Measurements from ENCODE around the gene TRIM27. TPM values are rescaled to one million over a fixed set of nuclear protein-coding genes. Genes with fewer than 3 reads are reported as not detected.
"Not testable (repeated sequence)": the region's sequence is repeated elsewhere in the genome, so short reads cannot be mapped to it uniquely, and the experiment has no call there.

The TRIM27 gene
- total RNA-seq, 1 donor from 2014 or later, result 65.2 TPM

DNA sequence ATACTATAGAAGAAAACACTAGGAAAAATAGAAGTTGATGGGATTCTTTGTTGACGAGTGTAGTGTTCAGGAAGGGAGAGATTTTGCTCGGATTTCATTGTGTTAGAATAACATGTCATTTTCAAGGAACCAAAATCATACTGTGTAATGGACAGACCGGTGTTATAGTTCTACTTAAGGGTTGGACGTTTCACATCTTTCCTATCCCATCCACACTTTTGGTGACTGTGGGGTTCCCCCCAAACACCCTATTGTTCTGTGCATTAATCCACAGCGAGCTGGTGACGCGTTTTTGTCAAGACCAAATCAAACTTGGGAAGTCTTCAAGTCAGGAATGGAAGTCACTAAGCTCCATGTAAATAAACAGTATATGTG, 43.3 kb downstream of the TRIM27 start:
- Mint-ChIP-seq H3K36me3 (ENCODE audit: unreplicated experiment) (no peaks in the 10 kb centered on the region), H3K27me3 (ENCODE audit: unreplicated experiment) (peaks cover 12% of the 10 kb centered on the region), H3K9me3 (ENCODE audit: unreplicated experiment) (peaks cover 13% of the 10 kb centered on the region), H3K4me1 (ENCODE audit: low read depth, unreplicated experiment) (no peaks in the 10 kb centered on the region), H3K4me3 (ENCODE audit: unreplicated experiment) (peak overlapping the region; percentile 96), H3K27ac (ENCODE audit: unreplicated experiment) (peak overlapping the region; percentile 60)
- TF ChIP-seq, protein P1, sequence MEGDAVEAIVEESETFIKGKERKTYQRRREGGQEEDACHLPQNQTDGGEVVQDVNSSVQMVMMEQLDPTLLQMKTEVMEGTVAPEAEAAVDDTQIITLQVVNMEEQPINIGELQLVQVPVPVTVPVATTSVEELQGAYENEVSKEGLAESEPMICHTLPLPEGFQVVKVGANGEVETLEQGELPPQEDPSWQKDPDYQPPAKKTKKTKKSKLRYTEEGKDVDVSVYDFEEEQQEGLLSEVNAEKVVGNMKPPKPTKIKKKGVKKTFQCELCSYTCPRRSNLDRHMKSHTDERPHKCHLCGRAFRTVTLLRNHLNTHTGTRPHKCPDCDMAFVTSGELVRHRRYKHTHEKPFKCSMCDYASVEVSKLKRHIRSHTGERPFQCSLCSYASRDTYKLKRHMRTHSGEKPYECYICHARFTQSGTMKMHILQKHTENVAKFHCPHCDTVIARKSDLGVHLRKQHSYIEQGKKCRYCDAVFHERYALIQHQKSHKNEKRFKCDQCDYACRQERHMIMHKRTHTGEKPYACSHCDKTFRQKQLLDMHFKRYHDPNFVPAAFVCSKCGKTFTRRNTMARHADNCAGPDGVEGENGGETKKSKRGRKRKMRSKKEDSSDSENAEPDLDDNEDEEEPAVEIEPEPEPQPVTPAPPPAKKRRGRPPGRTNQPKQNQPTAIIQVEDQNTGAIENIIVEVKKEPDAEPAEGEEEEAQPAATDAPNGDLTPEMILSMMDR (IDR thresholded peaks at IDR 0.05; ENCODE audit: partially characterized antibody, unreplicated experiment), result no peak
- DNase-seq, result no peak

DNA sequence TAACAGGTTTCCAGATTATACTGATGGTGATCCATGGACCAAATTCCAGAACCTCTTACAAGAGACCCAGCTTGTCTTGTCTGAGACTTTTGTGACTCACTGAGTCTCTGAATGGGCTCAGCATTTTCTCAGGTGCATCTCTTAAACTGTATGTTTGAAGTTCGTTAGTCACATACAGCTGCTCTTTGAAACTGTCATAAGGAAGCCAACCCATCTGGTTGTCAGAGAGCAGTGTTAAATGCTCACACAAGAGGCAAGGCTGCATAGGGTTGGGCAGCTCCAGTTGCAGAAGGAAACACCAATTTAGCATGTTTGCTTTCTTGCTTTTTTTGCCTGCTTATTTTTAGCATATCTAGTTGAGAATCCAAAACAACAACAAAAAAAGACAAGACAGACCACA, 47.1 kb downstream of the TRIM27 start:
- peaks cover 15% of the 10 kb centered on the region for H3K27me3 Mint-ChIP-seq (ENCODE audit: unreplicated experiment)
- H3K36me3 Mint-ChIP-seq (ENCODE audit: unreplicated experiment), result no peaks in the 10 kb centered on the region
- TF ChIP-seq, protein P1 (IDR thresholded peaks at IDR 0.05; ENCODE audit: partially characterized antibody, unreplicated experiment), result no peak
- no peak overlapping the region for H3K4me3 Mint-ChIP-seq (ENCODE audit: unreplicated experiment)
- no peak overlapping the region for H3K27ac Mint-ChIP-seq (ENCODE audit: unreplicated experiment)
- H3K9me3 Mint-ChIP-seq (ENCODE audit: unreplicated experiment), result peaks cover 11% of the 10 kb centered on the region
- no peaks in the 10 kb centered on the region for H3K4me1 Mint-ChIP-seq (ENCODE audit: low read depth, unreplicated experiment)
- no peak for DNase-seq

DNA sequence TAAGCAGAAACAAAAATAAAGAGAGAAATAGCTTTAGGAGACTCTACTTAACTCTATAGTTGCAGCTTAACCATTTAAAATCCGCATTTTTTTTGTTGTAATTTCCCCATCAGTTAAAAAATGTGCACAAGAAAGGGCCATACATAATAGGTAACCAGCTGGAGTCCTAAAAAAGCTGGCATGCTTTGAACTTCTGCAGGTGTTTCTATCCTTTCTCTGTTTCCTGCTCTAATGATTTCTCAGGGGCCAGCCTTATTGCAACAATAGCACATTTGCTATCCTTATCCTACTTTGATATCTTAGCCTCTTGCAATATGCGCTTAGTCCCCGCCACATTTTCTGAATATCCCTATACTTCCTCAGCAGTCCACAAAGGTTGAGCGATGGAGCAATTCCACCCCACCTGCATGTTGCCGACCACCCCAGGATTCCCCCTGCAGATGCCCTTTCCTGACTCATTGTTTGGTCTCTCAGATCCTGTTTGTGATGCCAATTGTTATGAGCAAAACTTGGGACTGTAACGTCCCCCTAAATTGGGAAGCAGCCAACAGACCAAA, 48.5 kb downstream of the TRIM27 start:
- Mint-ChIP-seq H3K4me1 (ENCODE audit: low read depth, unreplicated experiment) (no peaks in the 10 kb centered on the region), H3K27ac (ENCODE audit: unreplicated experiment) (no peak overlapping the region), H3K9me3 (ENCODE audit: unreplicated experiment) (peaks cover 3% of the 10 kb centered on the region), H3K27me3 (ENCODE audit: unreplicated experiment) (peaks cover 5% of the 10 kb centered on the region), H3K4me3 (ENCODE audit: unreplicated experiment) (no peak overlapping the region), H3K36me3 (ENCODE audit: unreplicated experiment) (no peaks in the 10 kb centered on the region)
- DNase-seq, result no peak
- TF ChIP-seq, protein P1 (IDR thresholded peaks at IDR 0.05; ENCODE audit: partially characterized antibody, unreplicated experiment), result no peak

- H3K4me3 Mint-ChIP-seq (ENCODE audit: unreplicated experiment); H3K36me3 Mint-ChIP-seq (ENCODE audit: unreplicated experiment); H3K27ac Mint-ChIP-seq (ENCODE audit: unreplicated experiment); H3K27me3 Mint-ChIP-seq (ENCODE audit: unreplicated experiment); H3K9me3 Mint-ChIP-seq (ENCODE audit: unreplicated experiment); H3K4me1 Mint-ChIP-seq (ENCODE audit: low read depth, unreplicated experiment); DNase-seq: not testable (repeated sequence)
Measured at GRCh38 chr6:28872157-28872817, 51.5 kb downstream of the TRIM27 start.

GRCh38 chr6:28871335-28872156, 52.2 kb downstream of the TRIM27 start:
- Mint-ChIP-seq H3K36me3 (ENCODE audit: unreplicated experiment) (no peaks in the 10 kb centered on the region), H3K27me3 (ENCODE audit: unreplicated experiment) (peaks cover 5% of the 10 kb centered on the region), H3K27ac (ENCODE audit: unreplicated experiment) (no peak overlapping the region), H3K4me3 (ENCODE audit: unreplicated experiment) (no peak overlapping the region), H3K4me1 (ENCODE audit: low read depth, unreplicated experiment) (no peaks in the 10 kb centered on the region), H3K9me3 (ENCODE audit: unreplicated experiment) (peaks cover 5% of the 10 kb centered on the region)
- DNase-seq, result no peak
- TF ChIP-seq, protein P1 (IDR thresholded peaks at IDR 0.05; ENCODE audit: partially characterized antibody, unreplicated experiment), result no peak
